HepG2 (cell line): ENCODE data around the gene SLC9A8. TPM values are rescaled to one million over a fixed set of nuclear protein-coding genes. Genes with fewer than 3 reads are reported as not detected.
A peak's percentile ranks its signal among the peaks of the same experiment; 100 is the strongest.

ENCODE experiments used
- ARID3A ChIP-seq: IDR thresholded peaks from 2 replicates; pipeline ENCODE4 v1.6.1; 2012; ENCODE audit warnings: low read depth, low read length, improper control_type of control experiment
- DZIP1 ChIP-seq: sonication (generic); formaldehyde crosslinking; IDR thresholded peaks from 2 replicates; pipeline ENCODE4 v1.5.0; 2020; ENCODE audit warnings: mild to moderate bottlenecking, missing genetic modification reagents
- ELF3 ChIP-seq: IDR thresholded peaks from 2 replicates; pipeline ENCODE4 v1.6.1; 2016; ENCODE audit warnings: missing genetic modification reagents, missing compliant biosample characterization
- HOXA3 ChIP-seq: sonication (generic); formaldehyde crosslinking; IDR thresholded peaks from 2 replicates; pipeline ENCODE4 v1.5.0; 2020; ENCODE audit warnings: missing genetic modification reagents
- MBD4 ChIP-seq: IDR thresholded peaks from 2 replicates; pipeline ENCODE4 v1.6.1; 2012; ENCODE audit warnings: low read length, inconsistent platforms, borderline replicate concordance
- YEATS4 ChIP-seq: sonication (generic); formaldehyde crosslinking; IDR thresholded peaks from 2 replicates; pipeline ENCODE4 v1.4.0; 2020; ENCODE audit warnings: missing genetic modification reagents, borderline replicate concordance
- ZBTB26 ChIP-seq: IDR thresholded peaks from 2 replicates; pipeline ENCODE4 v1.6.1; 2016; ENCODE audit warnings: missing compliant biosample characterization, missing genetic modification reagents, borderline replicate concordance
- ZNF782 ChIP-seq: sonication (generic); formaldehyde crosslinking; IDR thresholded peaks from 2 replicates; pipeline ENCODE4 v1.4.0; 2020; ENCODE audit warnings: missing genetic modification reagents, mild to moderate bottlenecking, borderline replicate concordance
- polyA plus RNA-seq, 8 experiments: library from polyadenylated mRNA; depleted of rRNA in 3 of 8; stranded (reverse) in 7 of 8; unstranded in 1 of 8; fragments of >200 nt; fragmentation: Illumina TruSeq in 4 of 8; extraction: Trizol in 4 of 8; gene quantifications; 2 replicates each; pipeline versions ENCODE4 v1.2.1 to v1.2.3, GENCODE V29; 2011 to 2016; ENCODE audit warnings: low read depth in 4 of 8, missing spikeins in 1 of 8, mixed read lengths in 1 of 8; ENCODE audit not compliant: insufficient read depth in 1 of 8
- total RNA-seq, 5 experiments: library from RNA; depleted of rRNA; stranded (reverse); fragments of >200 nt; fragmentation: Illumina TruSeq; extraction: Trizol; gene quantifications; 2 replicates each; pipeline ENCODE4 v1.2.3, GENCODE V29; 2016; ENCODE audit warnings: low read depth in 1 of 5
- TF ChIP-seq, protein P1 (sequence below), 2 experiments: sonication (generic) in 1 of 2; formaldehyde crosslinking in 1 of 2; IDR thresholded peaks; 2 replicates each; pipeline versions ENCODE4 v1.6.1 to v1.9.0; 2014 to 2022; ENCODE audit warnings: antibody characterized with exemption in 1 of 2, borderline replicate concordance in 1 of 2, inconsistent platforms in 1 of 2, low read depth in 1 of 2, missing genetic modification reagents in 1 of 2
- TF ChIP-seq, protein P2 (sequence below): sonication (generic); formaldehyde crosslinking; IDR thresholded peaks from 2 replicates; pipeline ENCODE4 v1.4.0; 2020; ENCODE audit warnings: missing genetic modification reagents, borderline replicate concordance

Gene SLC9A8
- total and polyA plus RNA-seq, 2 of the 13 experiments (the other 11 are each of a cell fraction or from before 2014, with no cell fraction given) = 4.1 to 7.4 TPM

DNA sequence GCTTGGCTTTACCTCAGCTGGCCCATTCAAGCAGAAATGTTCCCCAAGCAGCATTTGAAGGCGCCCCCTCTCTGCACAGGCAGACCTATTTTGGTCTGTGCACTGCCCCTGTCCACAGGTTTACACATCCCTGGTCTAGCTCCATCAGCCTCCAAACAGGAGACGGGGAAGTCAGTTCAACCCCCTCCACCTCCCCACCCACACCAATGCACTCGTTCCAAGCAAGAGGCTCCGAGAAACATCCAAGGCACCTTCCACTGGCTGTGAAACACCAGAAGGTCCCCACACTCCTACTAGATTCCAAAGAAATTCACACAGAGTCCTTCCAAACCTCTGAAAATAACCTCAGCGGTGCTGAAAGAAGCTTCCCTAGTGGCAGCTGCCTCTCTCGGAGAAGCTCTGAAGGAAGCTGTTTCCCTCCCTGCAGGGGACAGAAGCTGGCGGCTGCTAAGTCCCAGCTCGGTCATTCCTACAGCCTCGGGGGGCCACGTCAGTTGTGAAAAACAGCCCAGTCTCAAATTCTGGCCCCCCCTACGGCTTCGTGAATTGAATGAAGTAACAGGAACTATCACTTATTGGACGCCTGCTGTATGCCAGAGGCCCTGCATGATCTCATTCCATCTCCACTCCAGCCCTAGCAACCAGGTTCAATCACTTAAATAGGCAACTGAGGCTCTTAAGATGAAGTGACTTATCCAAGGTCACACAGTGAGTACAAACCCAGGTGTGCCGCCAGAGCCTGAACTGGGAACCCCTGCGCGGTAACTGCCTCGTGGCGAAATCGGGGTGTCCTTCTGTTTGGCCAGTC lies 101.9 kb downstream of the SLC9A8 start (continued):
- TF ChIP-seq DZIP1 (CRISPR knock-in tag) (0 out of 2 replicates have a peak, but pooled peaks have one; percentile 1), YEATS4 (CRISPR knock-in tag) (no peak), ELF3 (CRISPR knock-in tag) (no peak), MBD4 (no peak), ZNF782 (CRISPR knock-in tag) (no peak), HOXA3 (CRISPR knock-in tag) (no peak), ZBTB26 (CRISPR knock-in tag) (no peak), ARID3A (no peak)
- TF ChIP-seq, protein P1, sequence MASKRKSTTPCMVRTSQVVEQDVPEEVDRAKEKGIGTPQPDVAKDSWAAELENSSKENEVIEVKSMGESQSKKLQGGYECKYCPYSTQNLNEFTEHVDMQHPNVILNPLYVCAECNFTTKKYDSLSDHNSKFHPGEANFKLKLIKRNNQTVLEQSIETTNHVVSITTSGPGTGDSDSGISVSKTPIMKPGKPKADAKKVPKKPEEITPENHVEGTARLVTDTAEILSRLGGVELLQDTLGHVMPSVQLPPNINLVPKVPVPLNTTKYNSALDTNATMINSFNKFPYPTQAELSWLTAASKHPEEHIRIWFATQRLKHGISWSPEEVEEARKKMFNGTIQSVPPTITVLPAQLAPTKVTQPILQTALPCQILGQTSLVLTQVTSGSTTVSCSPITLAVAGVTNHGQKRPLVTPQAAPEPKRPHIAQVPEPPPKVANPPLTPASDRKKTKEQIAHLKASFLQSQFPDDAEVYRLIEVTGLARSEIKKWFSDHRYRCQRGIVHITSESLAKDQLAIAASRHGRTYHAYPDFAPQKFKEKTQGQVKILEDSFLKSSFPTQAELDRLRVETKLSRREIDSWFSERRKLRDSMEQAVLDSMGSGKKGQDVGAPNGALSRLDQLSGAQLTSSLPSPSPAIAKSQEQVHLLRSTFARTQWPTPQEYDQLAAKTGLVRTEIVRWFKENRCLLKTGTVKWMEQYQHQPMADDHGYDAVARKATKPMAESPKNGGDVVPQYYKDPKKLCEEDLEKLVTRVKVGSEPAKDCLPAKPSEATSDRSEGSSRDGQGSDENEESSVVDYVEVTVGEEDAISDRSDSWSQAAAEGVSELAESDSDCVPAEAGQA (IDR thresholded peaks at IDR 0.05; ENCODE audit: low read depth) = no peak
- TF ChIP-seq, protein P1 (CRISPR knock-in tag; IDR thresholded peaks at IDR 0.05; ENCODE audit: borderline replicate concordance) = no peak
- TF ChIP-seq, protein P2, sequence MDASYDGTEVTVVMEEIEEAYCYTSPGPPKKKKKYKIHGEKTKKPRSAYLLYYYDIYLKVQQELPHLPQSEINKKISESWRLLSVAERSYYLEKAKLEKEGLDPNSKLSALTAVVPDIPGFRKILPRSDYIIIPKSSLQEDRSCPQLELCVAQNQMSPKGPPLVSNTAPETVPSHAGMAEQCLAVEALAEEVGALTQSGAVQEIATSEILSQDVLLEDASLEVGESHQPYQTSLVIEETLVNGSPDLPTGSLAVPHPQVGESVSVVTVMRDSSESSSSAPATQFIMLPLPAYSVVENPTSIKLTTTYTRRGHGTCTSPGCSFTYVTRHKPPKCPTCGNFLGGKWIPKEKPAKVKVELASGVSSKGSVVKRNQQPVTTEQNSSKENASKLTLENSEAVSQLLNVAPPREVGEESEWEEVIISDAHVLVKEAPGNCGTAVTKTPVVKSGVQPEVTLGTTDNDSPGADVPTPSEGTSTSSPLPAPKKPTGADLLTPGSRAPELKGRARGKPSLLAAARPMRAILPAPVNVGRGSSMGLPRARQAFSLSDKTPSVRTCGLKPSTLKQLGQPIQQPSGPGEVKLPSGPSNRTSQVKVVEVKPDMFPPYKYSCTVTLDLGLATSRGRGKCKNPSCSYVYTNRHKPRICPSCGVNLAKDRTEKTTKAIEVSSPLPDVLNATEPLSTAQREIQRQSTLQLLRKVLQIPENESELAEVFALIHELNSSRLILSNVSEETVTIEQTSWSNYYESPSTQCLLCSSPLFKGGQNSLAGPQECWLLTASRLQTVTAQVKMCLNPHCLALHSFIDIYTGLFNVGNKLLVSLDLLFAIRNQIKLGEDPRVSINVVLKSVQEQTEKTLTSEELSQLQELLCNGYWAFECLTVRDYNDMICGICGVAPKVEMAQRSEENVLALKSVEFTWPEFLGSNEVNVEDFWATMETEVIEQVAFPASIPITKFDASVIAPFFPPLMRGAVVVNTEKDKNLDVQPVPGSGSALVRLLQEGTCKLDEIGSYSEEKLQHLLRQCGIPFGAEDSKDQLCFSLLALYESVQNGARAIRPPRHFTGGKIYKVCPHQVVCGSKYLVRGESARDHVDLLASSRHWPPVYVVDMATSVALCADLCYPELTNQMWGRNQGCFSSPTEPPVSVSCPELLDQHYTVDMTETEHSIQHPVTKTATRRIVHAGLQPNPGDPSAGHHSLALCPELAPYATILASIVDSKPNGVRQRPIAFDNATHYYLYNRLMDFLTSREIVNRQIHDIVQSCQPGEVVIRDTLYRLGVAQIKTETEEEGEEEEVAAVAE (CRISPR knock-in tag) = no peak
